Activated T-cell treated with anti-CD3 and anti-CD28 coated beads, Interleukin-2, amount 50 U/mL, for 72 hours (primary cell): ENCODE data around the gene WDR5. TPM values are rescaled to one million over a fixed set of nuclear protein-coding genes. Genes with fewer than 3 reads are reported as not detected.

Source experiments
- ATAC-seq, 2 donors: fragments of 150-1000 bp; cut with Tn5 transposase; replicated peaks in 1 of 2; 2 replicates each; pipeline ENCODE4 v1.10.0; 2021; ENCODE audit warnings: moderate library complexity in 2 of 2, mild to moderate bottlenecking in 1 of 2
- DNase-seq, 2 donors: peaks; one replicate each; pipeline ENCODE4 v3.0.0; 2021 to 2022; ENCODE audit warnings: mixed read lengths in 1 of 2
- H3K27ac Mint-ChIP-seq: one replicate; pipeline ENCODE4 v1.8.0; 2022; ENCODE audit warnings: mild to moderate bottlenecking, moderate library complexity, mixed read lengths
- H3K27me3 Mint-ChIP-seq: one replicate; pipeline ENCODE4 v1.8.0; 2022; ENCODE audit warnings: low read depth, mixed read lengths
- H3K36me3 Mint-ChIP-seq, 2 donors: one replicate each; pipeline ENCODE4 v1.8.0; 2022; ENCODE audit warnings: mixed read lengths in 2 of 2, mild to moderate bottlenecking in 1 of 2; ENCODE audit not compliant: insufficient read depth in 2 of 2
- H3K4me1 Mint-ChIP-seq: one replicate; pipeline ENCODE4 v1.8.0; 2022; ENCODE audit warnings: low read depth, mixed read lengths
- H3K4me3 Mint-ChIP-seq, 2 donors: one replicate each; pipeline ENCODE4 v1.8.0; 2022; ENCODE audit warnings: mild to moderate bottlenecking in 2 of 2, mixed read lengths in 2 of 2, moderate library complexity in 2 of 2
- H3K9me3 Mint-ChIP-seq, 2 donors: one replicate each; pipeline ENCODE4 v1.8.0; 2022; ENCODE audit warnings: mixed read lengths in 2 of 2
- total RNA-seq, 2 donors: library from RNA; stranded (reverse); gene quantifications; one replicate each; pipeline ENCODE4 v1.2.3, GENCODE V29; 2022

WDR5 gene
- total RNA-seq, 2 donors from 2014 or later: 31.7 to 40.0 TPM

DNA sequence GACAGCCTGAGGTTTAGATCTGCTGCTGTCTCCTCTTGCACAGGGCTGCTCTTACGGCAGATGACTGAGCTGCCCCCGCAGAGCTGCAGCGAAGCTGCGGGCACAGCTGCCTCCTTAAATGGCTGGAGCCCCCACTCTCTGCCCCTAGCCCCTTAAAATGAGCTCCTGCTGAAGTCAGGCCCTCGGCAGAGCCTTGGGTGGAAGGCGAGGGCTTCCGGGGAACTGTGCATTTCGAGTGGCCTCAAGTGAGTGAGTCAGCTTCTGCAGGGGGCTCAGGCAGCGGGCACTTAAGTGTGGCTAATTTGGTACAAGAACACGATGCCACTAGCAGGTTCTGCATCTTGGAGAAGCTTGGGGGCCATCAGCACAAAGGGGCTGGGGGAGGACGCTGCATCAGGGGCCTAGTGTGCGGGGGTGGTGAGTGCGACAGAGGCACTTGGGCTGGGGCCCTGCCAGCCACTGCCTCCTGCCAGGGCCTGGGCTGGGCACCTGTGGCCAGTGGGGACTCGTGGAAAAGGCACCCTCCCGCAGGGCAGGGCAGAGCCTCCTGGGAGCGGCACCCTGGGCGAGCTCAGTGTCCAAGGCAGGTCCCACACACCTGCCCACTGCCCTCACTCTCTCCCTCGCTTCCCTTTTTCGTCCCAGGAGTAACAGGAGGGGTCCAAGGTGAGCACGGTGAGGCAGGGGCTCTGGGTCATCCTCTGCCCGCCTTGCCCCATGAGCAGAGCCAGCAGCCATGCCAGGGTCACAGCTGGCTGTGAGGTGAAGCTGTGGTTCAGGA, 57.3 kb downstream of the WDR5 start:
- Mint-ChIP-seq H3K9me3 (no peaks in the 10 kb centered on the region), H3K27ac (no peak overlapping the region), H3K36me3 (no peaks in the 10 kb centered on the region), H3K4me1 (peaks cover 7% of the 10 kb centered on the region), H3K27me3 (no peaks in the 10 kb centered on the region), H3K4me3 (no peak overlapping the region)
- no peak for DNase-seq
- no peak for ATAC-seq

DNA sequence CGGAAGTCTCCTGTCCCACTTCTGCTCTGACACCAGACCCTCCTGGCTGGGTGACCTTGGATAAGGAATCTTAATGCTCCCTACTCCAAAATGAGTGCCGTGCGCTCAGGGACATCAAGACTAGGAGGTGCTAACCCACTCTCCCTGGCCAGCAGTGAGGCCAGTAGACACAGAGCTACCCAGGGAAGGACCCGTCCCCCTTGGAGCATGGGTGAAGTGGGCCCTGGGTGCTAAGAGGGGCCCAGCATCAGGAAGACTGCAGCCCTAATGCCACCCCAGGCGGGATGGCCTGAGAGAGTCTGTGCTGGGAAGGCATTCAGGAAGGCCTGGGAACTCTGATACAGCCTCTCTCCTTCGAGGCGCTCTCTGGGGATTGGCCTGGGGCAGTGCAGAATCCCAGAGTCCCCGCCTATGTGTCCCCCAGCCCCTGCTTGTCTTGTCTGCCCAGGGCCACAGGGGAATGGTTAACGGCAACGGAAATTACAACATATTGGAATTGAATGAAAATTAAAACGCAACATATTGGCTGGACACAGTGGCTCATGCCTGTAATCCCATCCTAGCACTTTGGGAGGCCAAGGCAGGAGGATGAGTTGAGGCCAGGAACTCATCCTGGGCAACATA, 58.1 kb downstream of the WDR5 start:
- no peaks in the 10 kb centered on the region for H3K9me3 Mint-ChIP-seq
- H3K36me3 Mint-ChIP-seq: no peaks in the 10 kb centered on the region
- DNase-seq: no peak
- H3K27me3 Mint-ChIP-seq: no peaks in the 10 kb centered on the region
- ATAC-seq: no peak
- H3K4me1 Mint-ChIP-seq: peaks cover 7% of the 10 kb centered on the region
- H3K27ac Mint-ChIP-seq: no peak overlapping the region
- no peak overlapping the region for H3K4me3 Mint-ChIP-seq

DNA sequence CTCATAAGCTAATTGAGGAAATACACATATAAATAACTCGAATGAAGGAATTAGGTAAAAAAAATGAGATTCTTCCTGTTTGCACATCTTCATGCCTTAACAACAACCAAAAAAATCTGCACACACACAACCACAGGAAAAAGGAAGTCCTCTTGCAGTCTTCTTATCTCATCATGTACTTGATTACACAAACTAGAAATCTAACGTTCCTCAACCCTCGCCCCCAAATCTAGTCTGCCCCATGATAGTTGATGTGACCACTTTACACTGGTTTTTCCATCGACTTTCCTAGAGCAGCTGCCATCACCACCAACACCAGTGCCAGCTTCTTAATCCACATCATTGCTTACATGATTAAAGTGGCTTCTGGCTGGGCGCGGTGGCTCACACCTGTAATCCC, 59.7 kb downstream of the WDR5 start:
- ATAC-seq: no peak

DNA sequence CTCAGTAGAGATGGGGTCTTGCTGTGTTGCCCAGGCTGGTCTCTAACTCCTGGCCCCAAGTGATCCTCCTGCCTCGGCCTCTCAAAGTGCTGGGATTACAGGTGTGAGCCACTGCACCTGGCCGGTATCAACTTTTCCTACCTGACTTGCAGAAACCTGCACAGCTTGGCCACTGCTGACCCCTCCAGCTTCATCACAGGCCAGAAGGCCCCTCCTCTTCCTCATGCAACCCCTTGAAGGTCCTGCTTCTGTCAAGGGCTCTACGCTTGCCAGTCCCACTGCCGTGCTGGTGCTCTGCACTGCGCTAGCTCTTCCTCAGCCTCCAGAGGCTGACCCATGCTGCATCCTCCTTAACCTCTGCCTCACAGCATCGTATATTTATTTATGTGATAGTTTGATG, 61.0 kb downstream of the WDR5 start:
- Mint-ChIP-seq H3K27ac (no peak overlapping the region), H3K27me3 (no peaks in the 10 kb centered on the region), H3K4me1 (peaks cover 7% of the 10 kb centered on the region), H3K9me3 (no peaks in the 10 kb centered on the region), H3K36me3 (no peaks in the 10 kb centered on the region), H3K4me3 (no peak overlapping the region)
- no peak for ATAC-seq
- no peak for DNase-seq

More for the DNA sequence above, 59.7 kb downstream of the WDR5 start:
- H3K4me3 Mint-ChIP-seq: no peak overlapping the region
- no peak for DNase-seq
- H3K27me3 Mint-ChIP-seq: no peaks in the 10 kb centered on the region
- H3K36me3 Mint-ChIP-seq: no peaks in the 10 kb centered on the region
- peaks cover 7% of the 10 kb centered on the region for H3K4me1 Mint-ChIP-seq
- no peak overlapping the region for H3K27ac Mint-ChIP-seq
- H3K9me3 Mint-ChIP-seq: no peaks in the 10 kb centered on the region

DNA sequence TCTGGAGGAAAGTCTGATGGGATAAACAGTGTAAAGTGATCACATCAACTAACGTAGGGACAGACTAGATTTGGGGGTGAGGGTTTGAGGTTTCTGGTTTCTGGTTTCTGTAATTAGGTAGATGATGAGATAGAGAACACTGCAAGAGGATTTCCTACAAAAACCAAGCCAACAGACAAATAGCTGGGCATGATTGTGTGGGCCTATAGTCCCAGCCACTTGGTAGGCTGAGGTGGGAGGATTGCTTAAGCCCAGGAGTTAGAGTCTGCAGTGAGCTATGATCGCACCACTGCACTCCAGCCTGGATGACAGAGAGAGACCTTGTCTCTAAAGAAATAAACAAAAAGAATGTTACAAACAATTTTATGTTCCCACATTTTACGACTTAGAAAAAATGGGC, 62.9 kb downstream of the WDR5 start:
- no peak overlapping the region for H3K4me3 Mint-ChIP-seq
- DNase-seq (no peak), ATAC-seq (no peak)
- no peak overlapping the region for H3K27ac Mint-ChIP-seq
- H3K36me3 Mint-ChIP-seq: no peaks in the 10 kb centered on the region
- peaks cover 7% of the 10 kb centered on the region for H3K4me1 Mint-ChIP-seq
- no peaks in the 10 kb centered on the region for H3K27me3 Mint-ChIP-seq
- peaks cover 0 to 2% of the 10 kb centered on the region in 2 donors for H3K9me3 Mint-ChIP-seq

DNA sequence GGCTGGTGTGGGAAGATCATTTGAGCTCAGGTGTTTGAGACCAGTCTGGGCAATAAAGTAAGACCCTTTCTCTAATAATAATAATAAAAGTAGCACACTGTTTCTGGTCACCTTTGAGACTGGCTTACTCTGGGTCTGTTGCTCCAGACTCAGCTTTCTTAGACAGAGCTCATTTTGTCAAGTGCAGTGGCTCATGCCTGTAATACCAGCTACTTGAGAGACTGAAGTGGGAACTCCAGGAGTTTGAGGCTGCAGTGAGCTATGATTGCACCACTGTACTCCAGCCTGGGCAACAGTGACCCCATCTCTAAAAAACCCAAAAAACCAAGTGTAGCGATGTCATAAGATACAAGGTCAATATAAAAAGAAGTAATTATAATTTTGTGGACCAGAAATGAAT, 64.8 kb downstream of the WDR5 start:
- H3K27me3 Mint-ChIP-seq: no peaks in the 10 kb centered on the region
- no peak for ATAC-seq
- DNase-seq: no peak
- peaks cover 1% of the 10 kb centered on the region for H3K4me1 Mint-ChIP-seq
- H3K4me3 Mint-ChIP-seq: no peak overlapping the region
- H3K9me3 Mint-ChIP-seq: peaks cover 0 to 2% of the 10 kb centered on the region in 2 donors
- H3K36me3 Mint-ChIP-seq: no peaks in the 10 kb centered on the region
- H3K27ac Mint-ChIP-seq: no peak overlapping the region

DNA sequence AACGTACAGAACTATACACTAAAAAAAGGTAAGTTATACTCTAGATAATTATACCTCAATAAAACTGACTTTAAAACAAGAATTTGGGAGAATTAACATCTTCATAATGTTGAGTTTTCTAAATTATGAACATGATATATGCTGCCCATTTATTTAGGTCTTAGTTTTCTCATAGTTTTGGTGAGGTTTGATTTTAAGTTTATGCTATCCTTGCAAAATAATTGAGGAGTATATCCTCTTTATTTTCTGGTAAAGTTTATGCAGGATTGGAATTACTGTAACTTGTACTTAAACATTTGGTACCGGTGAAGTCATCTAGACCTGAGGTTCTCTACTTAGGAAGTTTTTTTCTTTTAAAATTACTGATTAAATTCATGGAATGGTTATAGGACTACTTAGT, 67.3 kb downstream of the WDR5 start:
- peaks cover 0 to 2% of the 10 kb centered on the region in 2 donors for H3K9me3 Mint-ChIP-seq
- H3K27ac Mint-ChIP-seq: no peak overlapping the region
- ATAC-seq (no peak), DNase-seq (no peak)
- H3K36me3 Mint-ChIP-seq: no peaks in the 10 kb centered on the region
- no peaks in the 10 kb centered on the region for H3K27me3 Mint-ChIP-seq
- no peak overlapping the region for H3K4me3 Mint-ChIP-seq
- H3K4me1 Mint-ChIP-seq: no peaks in the 10 kb centered on the region

DNA sequence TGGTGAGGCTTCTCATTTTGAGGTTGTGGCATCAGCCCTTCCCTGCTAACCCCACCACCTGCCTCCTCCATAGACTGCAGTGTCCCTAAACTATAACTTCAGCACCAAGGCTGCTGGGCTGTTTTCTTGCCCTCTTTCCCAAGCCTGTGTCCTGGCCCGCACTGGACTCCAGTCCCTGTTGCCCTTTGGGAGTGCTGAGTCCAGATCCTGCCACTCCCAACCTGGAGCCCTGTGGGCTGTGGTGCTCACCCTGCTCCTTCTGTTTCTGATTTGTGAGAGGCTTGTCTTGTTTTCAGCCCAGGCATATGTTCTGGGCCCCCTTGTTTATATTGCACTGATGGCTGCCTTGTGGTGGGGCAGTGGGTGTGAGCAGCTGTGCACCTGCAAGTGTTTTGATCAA, 68.2 kb downstream of the WDR5 start:
- Mint-ChIP-seq H3K36me3 (no peaks in the 10 kb centered on the region), H3K4me1 (no peaks in the 10 kb centered on the region), H3K27ac (no peak overlapping the region), H3K27me3 (no peaks in the 10 kb centered on the region), H3K4me3 (no peak overlapping the region), H3K9me3 (peaks cover 0 to 2% of the 10 kb centered on the region in 2 donors)
- no peak for DNase-seq
- no peak for ATAC-seq

DNA sequence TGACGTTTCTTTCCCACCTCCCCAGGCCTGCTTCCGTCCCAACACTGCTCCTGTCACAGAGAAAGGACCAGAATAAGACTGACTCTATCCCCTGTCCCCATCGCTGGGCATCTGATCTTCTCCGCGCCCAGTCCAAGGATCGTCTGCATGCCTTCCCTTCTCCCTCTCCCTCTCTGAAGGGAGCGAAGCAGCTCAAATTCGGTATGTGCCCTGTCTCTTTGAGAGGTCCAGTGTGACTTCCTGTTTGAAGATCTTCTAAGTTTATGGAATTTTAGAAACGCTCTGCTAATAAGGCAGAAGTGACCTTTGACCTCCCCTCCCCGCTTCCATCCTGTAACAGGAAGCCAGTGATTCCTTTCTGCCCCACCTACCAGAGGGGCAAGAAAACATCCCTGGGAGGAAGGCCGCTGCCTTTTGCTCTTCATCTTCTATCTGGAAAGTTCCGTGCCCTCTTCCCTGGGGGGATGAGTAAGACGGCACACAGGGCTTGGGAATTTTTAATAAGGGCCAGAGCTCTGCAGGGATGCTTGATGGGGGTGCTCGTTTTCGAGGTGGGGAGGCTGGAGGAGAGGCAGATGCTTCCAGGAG, 69.2 kb downstream of the WDR5 start:
- no peak for ATAC-seq
- DNase-seq: no peak
- Mint-ChIP-seq H3K4me3 (no peak overlapping the region), H3K4me1 (no peaks in the 10 kb centered on the region), H3K36me3 (no peaks in the 10 kb centered on the region), H3K27ac (no peak overlapping the region), H3K9me3 (peaks cover 0 to 2% of the 10 kb centered on the region in 2 donors), H3K27me3 (no peaks in the 10 kb centered on the region)

DNA sequence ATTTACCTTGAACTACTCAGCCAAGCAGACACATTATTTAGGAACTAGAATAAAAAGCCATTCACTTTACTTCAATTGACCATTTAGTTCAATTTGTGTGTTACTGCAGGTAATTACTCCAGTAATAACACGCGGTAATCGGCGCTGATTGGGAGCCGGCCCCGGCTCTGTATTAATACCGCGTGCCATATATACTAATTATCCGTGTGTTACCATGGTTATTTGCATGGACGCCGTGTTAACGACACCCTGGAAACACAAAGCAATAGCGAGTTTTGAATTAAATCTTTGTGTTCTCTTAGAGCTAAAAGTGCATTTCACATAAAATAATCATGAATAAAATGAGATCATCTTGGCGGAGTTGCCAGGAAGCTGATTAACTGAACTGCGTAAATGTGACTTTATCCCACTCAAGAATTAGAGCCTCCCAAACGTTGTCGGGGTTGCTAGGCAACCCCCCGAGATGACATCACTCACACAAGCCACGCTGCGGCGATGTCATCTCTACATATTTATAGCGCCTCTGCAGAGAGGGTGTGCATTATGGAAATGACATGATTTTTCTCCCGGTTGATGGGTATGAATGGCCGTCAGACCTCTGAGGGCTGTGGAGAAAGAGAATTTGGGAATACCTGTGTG, 69.9 kb downstream of the WDR5 start:
- Mint-ChIP-seq H3K27me3 (no peaks in the 10 kb centered on the region), H3K4me3 (no peak overlapping the region), H3K9me3 (peaks cover 0 to 2% of the 10 kb centered on the region in 2 donors), H3K4me1 (no peaks in the 10 kb centered on the region), H3K36me3 (no peaks in the 10 kb centered on the region), H3K27ac (no peak overlapping the region)
- DNase-seq (no peak), ATAC-seq (no peak)

DNA sequence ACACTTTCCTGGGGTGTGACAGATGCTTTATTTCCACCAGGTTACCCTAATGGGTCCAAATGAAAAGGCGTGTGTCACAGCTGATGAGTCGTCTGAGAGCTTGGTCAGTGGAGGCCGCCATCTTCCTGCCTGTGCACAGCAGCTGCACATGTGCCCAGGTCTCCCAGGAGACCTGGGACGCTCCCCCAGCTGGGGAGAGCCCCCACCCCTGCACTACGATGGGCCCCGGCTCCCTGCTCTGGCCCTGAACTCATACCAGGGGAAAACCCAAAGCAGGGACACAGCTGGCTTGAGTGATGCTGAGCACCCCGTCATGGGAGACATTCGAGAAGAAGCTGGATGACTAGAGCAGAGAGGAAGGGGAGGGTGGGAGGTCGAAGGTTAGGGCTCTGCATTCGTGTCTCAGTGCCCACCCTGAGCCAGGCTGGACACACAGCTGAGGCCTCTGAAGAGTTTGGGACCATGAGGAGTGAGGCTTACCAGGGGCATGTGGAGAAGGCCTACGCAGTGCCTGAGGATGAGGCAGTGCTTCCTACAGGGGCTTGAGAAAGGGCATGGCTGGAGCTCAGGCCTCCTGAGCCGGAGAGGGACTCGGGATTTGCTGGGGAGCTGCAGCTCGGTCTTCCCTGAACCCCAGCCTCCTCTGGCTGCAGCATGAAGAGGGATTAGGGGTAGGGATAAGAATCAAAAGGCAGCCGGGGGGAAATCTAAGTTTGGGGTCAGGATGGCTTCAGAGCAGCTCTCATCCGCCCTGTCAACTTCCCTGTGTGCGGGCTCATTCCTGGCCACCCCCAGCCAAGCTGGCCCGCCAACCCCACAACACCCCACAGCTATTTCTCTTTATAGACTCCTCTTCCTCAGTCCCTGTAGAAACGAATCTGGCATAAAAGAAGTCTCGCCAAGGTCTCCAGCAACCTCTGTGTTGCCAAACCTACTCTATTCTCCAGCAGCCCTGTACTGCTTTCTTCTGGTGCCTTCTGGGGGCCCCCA, 70.7 kb downstream of the WDR5 start:
- Mint-ChIP-seq H3K4me1 (no peaks in the 10 kb centered on the region), H3K9me3 (peaks cover 0 to 2% of the 10 kb centered on the region in 2 donors), H3K36me3 (no peaks in the 10 kb centered on the region), H3K4me3 (no peak overlapping the region), H3K27me3 (no peaks in the 10 kb centered on the region), H3K27ac (no peak overlapping the region)
- peak in 1 of 2 donors; percentile 32 for ATAC-seq
- DNase-seq: no peak

DNA sequence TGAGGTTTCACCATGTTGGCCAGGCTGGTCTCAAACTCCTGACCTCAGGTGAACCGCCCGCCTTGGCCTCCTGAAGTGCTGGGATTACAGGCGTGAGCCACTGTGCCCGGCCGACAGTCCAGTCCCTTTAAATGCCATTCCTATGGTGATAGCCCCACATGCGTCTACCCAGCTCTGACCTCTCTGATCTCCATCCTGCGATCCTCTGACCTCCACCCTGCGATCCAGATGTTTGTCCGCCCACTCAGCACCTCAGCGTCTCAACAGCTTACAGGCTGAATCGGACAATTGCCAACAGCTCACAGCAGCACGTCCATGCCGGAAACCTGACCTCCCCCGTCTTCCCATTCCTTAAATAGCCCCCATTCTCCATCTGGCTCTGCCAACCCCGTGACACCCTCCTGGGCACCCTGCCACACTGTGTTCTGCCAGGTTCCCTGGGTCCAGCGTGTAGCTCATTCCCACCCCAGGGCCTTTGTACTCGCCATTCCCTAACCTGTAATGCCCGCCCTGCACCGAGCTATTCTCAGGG, 72.5 kb downstream of the WDR5 start:
- Mint-ChIP-seq H3K36me3 (no peaks in the 10 kb centered on the region), H3K9me3 (peaks cover 0 to 2% of the 10 kb centered on the region in 2 donors), H3K27ac (no peak overlapping the region), H3K4me1 (no peaks in the 10 kb centered on the region), H3K4me3 (no peak overlapping the region), H3K27me3 (no peaks in the 10 kb centered on the region)
- ATAC-seq: no peak
- DNase-seq: no peak
